GM11168 (cell line): ENCODE results near the gene COL10A1.

ENCODE experiments used
- in situ Hi-C: fragments of 300-500 bp; cut with MboI; formaldehyde crosslinking; loops from one replicate; pipeline ENCODE4 v1.12.0; 2022; ENCODE audit warnings: low sequenced_read_pairs; ENCODE audit not compliant: unreplicated experiment

Gene COL10A1

DNA sequence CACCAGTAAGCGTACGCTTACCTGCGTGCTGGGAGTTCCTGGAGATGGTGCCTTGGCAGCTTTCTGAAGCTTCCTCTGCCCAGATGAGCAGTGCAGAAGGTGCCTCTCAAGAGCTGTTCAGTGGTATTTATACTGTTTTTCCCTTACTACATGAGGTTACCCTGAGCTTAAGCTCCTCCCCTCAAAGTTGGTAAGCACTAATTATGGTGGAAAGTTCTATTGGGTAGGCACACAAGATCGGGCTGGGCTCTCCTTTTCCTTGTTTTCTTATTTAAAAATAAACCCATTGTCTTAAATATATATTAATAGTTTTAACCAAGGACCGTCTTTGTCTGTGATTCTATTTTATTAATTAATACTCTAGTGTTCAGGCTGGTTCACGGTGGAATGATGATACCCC, at the start of gene COL10A1:
TSS of gene COL10A1 (minus strand) at position 101 of the 400 bp plus-strand sequence. CDS start 640 bp downstream, outside the sequence.
- in situ Hi-C loops = no loop called here

DNA sequence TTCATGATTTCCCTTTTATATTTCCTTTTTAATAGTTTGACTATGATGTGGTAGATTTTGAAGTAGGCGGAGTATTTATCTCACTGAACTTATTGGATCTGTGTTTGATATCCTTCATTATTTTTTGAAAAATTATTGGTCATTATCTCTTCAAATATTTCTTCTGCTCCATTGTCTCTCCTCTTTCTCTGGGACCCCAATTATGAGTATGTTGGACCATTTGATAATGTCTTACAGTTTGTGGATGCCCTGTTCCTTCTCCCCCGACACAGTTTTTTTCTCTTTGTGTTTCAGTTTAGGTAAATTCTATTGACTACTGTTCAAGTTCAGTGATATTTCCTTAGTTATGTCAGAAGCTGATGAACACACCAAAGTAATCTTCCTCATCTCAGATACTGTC, 49.4 kb upstream of the COL10A1 start:
- in situ Hi-C loops = loop anchor here (25.0 kb wide), 1 partner anchor 1962 kb away; no protein-coding TSS in a partner anchor

DNA sequence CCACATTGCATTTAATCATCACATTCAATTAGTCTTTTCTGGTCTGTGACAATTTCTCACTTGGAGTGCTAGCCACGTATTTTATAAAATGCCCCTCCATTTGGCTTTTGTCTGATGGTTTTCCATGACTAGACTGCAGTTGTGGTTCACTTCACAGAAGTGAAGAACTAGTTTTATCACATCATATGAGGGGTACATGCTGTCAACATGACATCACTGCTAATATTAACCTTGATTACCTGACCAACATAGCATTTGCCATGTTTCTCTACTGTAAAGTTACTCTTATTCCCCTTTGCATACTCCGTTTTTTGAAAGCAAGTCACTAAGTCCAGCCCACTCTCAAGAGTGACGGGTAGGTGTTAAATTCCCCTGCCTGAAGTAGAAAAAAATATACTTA, 48.0 kb upstream of the COL10A1 start:
- in situ Hi-C loops = no loop called here

DNA sequence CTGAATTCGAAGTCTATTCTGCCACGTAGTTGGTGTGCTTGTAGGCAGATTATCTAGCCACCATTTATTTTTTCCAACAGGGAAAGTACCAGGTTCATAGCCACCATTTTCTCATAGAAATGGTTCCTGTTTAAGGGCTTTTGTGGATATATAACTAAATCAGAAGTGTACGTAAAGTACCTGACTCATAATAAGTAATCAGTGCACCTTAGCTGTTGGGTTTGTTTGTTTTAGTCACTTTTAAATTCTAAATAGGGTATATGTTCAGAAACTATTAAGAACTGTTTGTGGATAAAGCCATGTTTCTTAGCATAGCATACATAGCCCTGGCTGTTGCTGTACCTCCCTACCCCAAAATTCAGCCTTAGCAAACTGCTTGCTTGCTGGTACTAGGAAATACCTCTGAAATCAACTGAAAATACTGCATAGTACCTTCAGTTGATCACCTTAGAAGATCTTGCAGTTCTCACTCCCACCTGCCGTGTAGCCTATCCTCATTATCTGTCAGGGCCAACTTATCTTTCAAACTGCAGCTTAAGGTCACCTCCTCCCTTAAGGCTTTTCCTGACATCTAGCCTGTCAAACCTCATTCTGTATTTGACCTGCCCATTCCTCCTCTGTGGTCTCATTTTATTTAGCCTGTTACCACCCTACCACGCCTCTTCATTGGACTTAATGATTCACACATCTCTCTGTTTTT, 44.6 kb upstream of the COL10A1 start:
- in situ Hi-C loops = no loop called here

DNA sequence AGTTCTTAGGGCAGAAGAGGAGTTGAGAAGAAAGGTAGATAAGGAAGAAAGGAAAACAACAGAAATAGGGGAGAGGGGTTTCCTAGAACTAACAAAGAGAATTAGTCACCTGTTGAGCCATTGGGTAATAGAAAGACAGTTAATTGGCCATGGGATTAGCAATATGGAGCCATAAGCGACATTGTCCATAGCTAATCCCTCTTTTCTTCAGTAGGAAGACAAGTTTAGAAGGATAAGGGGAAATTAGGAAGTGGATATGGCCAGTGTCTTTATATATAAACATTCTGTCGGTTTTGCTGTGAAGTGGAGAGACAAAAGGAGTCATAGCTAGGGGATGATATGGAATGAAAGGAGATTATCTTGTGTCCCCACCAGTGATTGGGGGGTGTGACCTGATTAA, 43.9 kb upstream of the COL10A1 start:
- in situ Hi-C loops = no loop called here

DNA sequence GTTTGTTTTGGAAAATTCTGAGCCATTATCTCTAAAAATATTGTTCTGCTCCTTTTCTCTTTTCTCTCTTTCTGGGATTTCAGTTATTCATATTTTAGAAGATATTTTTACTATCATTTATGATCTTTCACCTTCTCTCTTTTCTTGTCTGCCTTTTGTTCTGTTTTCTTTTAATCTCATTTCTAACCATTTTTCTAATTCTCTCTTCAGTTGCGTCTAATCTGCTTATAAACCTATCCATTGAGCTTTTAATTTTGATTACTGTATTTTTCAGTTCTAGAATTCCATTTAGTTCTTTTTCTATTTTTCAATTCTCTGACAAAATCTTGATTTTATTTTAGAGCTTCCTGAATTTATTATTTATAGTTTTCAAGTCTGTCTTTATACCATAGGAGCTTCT, 42.2 kb upstream of the COL10A1 start:
- in situ Hi-C loops = no loop called here

GRCh38 chr6:116166369-116166768, 40.4 kb upstream of the COL10A1 start:
- in situ Hi-C loops = no loop called here

DNA sequence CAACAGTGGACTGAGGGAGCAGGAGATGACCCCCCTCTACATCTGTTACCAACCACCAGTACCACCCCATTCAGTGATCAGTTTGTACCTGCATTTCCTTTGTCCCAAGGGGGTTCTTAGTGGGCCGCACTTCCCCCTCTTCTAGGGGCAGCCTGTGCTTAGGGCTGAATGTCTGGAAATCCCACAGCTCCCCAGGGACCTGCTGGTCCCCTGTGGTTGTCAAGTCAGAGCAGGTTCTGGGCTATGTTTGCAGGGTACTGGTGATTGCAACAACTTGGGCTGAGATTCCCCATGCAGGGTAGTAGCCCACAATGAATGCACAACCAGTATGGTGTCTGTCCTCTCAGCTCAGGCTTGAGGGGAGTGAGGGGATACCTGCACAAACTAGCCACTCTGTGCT, 39.7 kb upstream of the COL10A1 start:
- in situ Hi-C loops = no loop called here

DNA sequence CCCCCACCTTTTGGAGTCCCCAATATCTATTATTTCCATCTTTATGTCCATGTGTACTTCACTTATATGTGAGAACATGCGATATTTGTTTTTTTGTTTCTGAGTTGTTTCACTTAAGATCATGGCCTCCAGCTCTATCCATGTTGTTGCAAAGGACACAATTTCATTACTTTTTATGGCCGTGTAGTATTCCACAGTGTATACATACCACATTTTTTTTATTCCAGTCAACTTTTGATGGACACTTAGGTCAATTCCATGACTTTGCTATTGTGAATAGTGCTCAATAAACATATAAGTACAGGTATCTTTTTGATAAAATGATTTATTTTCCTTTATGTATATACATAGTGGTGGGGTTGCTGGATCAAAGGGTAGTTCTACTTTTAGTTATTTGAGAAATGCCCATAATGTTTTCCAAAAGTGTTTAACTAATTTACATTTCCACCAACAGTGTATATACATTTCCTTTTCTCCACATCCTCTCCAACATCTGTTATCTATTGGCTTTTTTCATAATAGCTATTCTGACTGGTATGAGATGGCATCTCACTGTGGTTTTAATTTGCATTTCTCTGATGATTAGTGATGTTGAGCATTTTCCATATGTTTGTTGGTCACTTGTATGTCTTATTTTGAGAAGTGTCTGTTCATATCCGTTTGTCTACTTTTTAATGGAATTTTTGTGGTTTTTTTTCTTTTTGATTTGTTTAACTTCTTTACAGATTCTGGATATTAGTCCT, 34.0 kb upstream of the COL10A1 start:
- in situ Hi-C loops = no loop called here

- in situ Hi-C loops = no loop called here
These were observed 32.7 kb upstream of the COL10A1 start for GRCh38 chr6:116158641-116159040.

DNA sequence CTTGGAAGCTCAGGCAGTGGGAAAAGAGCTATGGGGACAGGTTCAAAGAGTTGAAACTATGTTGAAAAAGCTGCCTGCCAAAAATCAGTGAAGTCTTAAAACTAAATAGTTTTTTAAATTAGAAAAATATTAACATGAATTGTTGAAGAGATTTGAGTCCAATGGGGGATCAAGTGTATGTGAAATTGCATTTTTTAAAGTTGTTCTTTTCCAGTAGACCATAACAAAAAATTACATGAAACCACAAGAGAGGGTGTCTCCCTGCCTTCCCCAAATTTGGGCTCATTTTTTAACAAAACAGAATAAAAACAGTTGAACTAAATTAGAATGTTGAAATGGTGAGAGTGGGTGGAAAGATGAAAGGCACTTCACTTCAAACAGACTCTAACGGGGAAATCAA, 31.5 kb upstream of the COL10A1 start:
- in situ Hi-C loops = no loop called here

DNA sequence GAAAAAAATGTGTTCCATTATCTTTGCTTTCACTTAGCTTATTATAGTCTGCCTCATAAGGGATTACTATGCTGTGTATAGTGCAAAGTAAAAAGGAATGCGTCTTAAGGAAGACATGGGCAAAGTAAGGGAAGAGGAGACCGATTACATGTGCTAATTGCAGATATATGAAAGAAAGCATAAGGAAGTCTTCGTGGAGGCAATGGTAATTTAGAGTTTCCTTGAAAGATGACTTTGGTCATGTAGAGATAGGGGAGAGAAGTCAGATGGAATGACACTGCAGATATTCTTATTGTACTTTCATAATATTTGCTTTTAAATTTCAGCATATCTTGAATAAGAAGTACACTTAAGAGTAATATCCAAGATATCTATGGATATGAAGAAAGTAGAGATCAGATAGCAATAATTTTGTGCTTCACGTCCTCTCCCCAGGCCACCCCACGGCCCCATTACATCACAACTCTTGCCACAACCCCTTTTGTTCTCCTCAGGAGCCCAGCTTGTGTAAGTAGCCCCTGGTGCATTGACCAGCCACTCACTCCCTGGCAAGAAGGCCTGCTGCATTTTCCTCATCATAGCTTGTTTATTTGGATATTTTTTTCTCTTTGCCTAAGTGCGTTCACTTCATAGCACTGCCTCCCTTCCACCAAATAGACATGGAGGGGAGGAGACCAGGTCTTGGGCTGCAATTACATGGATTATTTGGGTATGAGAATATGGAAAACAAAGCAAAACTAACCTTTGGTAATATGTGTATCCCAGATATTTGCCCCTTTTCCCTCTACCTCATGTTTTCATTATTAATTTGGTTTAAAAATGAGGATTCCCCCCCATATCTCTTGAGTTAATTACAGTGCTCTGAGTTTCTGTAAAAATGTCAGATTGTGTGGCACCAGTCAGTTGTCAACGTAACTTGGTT, 30.7 kb upstream of the COL10A1 start:
- in situ Hi-C loops = no loop called here

DNA sequence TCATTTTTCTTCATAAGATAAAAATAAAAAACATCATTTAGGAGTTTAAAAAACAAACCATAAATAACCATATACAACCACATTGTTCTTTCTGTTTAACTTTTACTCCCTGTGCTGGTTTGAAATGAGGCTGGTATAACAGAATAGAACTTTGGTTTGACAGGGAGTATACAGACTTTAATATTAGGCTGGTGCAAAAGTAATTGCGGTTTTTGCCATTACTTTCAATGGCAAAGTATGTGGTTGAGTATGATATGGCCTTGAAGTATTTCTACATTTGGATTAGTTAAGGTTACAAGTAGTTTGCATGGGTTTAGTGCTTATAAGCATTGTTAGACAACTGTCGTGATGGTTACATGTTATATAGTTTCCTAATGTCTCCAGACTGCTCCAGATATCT, 29.0 kb upstream of the COL10A1 start:
- in situ Hi-C loops = no loop called here

DNA sequence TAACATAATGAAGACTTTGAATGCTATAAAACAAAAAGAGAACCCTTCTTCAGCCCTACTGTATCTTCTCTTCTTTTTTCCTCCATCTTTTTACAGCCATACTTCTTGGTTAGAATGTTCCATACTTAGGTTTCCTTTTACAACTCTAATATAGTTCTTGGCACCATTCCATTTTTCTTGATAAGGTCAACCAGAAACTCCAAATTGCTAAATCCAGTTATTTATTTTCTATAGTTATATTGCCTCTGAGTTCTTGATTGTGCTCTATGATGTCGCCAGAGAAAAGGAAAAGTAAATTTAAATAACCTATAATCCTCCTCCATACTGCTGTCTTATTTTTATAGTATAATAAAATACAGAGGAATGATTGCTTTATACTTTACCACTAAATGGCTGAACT, 26.7 kb upstream of the COL10A1 start:
- in situ Hi-C loops = no loop called here

DNA sequence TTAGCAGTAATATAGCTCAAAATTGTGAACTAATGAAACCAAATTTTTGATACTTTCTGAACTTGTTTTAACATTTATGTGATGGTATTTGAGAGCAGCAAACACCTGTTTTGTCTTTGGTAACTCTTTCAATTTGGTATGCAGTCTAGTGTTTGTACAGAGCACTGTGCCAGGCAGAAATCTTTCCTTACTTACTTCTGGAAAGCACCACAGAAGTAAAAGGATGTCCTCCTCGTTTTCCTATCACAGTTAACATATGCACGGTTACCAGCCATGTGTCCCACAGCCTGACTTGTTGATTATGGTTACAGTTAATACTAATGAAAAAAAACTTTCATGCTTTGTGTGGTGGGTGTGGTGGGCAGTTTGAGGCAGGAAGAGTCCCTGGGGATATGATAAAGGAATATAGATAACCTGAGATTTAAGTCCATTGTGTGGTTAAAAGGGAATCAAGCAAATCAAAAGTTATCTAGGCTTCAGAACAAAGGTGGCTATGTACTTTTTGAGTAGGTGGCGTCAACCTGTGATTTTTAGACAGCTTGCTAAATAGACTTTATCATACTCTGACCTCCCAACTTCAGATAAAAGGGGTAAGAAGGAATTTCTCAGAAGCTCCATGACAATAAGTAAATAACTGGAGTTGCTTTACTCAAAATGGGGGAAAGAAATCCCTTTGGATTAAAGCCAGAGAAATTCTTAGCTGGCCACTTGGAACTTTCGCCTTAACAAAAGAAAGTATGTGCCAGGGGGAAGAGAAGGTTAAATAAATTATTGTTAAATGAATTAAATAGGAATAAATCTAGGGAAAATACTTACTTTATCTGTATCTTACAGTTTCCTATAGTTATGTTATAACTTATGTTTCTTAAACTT, 20.1 kb upstream of the COL10A1 start:
- in situ Hi-C loops = no loop called here

GRCh38 chr6:116144605-116145004, 18.7 kb upstream of the COL10A1 start:
- in situ Hi-C loops = no loop called here

DNA sequence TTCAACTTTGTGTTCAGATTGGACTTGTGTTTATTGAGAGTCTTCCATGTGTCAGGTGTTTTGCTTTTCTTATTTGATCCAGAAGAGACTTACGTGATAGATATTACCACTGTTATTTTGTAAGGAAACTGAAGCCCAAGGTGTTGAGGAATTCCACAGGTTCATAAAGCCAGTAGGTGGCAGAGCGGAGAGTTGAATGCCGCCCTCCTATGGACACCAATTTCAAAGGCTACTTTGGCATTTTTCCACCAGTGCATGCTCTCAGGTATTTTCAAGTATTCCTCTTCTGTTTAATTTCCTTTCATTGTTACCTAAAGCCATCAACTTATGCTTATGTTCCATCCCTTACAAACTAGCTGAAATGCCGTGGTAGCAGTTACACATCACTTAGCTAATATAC, 14.0 kb upstream of the COL10A1 start:
- in situ Hi-C loops = no loop called here

- in situ Hi-C loops = no loop called here
These were observed 11.0 kb upstream of the COL10A1 start for GRCh38 chr6:116136933-116137340.

GRCh38 chr6:116136373-116136772, 10.4 kb upstream of the COL10A1 start:
- in situ Hi-C loops = no loop called here

DNA sequence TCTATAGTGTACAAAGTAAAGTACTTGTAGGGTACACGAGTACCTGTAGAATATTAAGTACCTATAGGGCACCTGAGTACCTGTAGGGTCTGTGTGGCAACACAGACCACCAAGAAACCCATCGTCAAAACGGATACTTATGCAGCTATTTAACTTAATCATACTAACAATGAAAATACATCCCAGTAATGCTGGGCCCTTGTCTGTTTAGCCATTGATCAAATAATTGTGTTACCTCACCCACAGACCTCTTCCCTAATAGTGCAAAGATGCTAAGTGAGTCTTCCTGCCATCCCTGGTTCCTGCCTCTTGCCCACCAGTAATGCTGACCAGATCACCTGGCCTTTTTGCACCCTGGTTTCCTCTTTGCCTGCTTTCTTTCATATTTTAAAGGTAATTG, 7.5 kb upstream of the COL10A1 start:
- in situ Hi-C loops = no loop called here
